Adrenal gland (tissue), 5 donors: ENCODE results near the gene PPP1R16B.

Source experiments
- CTCF ChIP-seq, 6 experiments: fragments of 450-650 bp in 4 of 6; fragments of 200-600 bp in 2 of 6; sonication (generic) in 1 of 6; IDR thresholded peaks; 1 replicate in 5 of 6; 2 replicates in 1 of 6; pipeline versions ENCODE4 v1.5.1 to v1.8.0; 2016 to 2021; ENCODE audit warnings: antibody characterized with exemption in 6 of 6, mild to moderate bottlenecking in 2 of 6, moderate library complexity in 1 of 6
- POLR2A ChIP-seq, 2 donors: fragments of 450-650 bp; IDR thresholded peaks; one replicate each; pipeline ENCODE4 v1.6.1; 2017; ENCODE audit warnings: antibody characterized with exemption in 2 of 2, mild to moderate bottlenecking in 2 of 2, moderate library complexity in 1 of 2
- donor health status: DM: no; HTN: no; CAD: no.

GRCh38 chr20:38874460-38875174, 69.1 kb downstream of the PPP1R16B start:
- TF ChIP-seq CTCF (IDR thresholded peaks at IDR 0.05): no peak
- no peak for TF ChIP-seq POLR2A (IDR thresholded peaks at IDR 0.05)
